Endometrial microvascular endothelial cells (primary cell): ENCODE results near the gene KNDC1. TPM values are rescaled to one million over a fixed set of nuclear protein-coding genes. Genes with fewer than 3 reads are reported as not detected.
"Not testable (repeated sequence)": the region's sequence is repeated elsewhere in the genome, so short reads cannot be mapped to it uniquely, and the experiment has no call there.

ENCODE experiments used
- in situ Hi-C: cut with HindIII; loops from 2 replicates; pipeline ENCODE4 v1.10.0; 2017; ENCODE audit warnings: low sequenced_read_pairs, low pct_unique_long_range_greater_than_20kb; ENCODE audit errors: inconsistent ontology term
- total RNA-seq: library from RNA; depleted of rRNA; stranded (reverse); fragments of >200 nt; gene quantifications from one replicate; pipeline ENCODE4 v1.2.3, GENCODE V29; 2015; ENCODE audit errors: inconsistent ontology term

Gene KNDC1
- total RNA-seq, 1 donor from 2014 or later, result not detected

GRCh38 chr10:133135116-133135465, 24.9 kb upstream of the KNDC1 start:
- in situ Hi-C loops, result no loop called here

DNA sequence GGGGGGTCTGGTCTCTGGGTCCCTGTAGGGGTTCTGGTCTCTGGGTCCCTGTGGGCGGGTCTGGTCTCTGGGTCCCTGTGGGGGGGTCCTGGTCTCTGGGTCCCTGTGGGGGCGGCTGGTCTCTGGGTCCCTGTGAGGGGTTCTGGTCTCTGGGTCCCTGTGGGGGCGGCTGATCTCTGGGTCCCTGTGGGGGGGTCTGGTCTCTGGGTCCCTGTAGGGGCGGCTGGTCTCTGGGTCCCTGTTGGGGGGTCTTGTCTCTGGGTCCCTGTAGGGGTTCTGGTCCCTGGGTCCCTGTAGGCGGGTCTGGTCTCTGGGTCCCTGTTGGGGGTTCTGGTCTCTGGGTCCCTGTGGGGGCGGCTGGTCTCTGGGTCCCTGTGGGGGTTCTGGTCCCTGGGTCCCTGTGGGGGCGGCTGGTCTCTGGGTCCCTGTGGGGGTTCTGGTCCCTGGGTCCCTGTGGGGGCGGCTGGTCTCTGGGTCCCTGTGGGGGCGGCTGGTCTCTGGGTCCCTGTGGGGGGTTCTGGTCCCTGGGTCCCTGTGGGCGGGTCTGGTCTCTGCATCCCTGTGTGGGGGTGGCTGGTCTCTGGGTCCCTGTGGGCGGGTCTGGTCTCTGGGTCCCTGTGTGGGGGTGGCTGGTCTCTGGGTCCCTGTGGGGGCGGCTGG, 22.4 kb upstream of the KNDC1 start:
- in situ Hi-C loops, result not testable (repeated sequence)

DNA sequence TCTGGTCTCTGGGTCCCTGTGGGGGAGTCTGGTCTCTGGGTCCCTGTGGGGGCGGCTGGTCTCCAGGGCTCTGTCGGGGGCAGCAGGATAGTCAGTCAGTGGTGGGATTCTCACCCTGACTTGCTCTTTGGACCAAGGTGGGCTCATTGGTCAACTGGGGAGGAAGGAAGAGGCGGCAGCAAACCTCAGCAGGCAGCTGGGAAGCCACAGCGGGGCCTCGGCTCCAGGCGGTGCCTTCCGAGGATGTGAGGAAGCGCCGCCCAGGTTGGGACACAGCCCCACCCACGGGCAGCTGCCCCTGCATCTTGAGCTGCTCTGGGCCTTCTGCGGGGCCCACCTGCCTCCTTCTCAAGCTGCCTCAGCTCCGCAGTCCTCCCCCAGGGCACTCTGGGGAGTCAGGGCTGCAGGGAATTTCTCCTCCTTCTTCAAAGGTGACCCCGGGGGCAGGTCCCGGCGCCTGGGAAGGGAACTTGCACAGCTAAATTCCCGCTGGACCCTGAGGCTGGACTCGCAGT, 20.4 kb upstream of the KNDC1 start:
- in situ Hi-C loops, result no loop called here

GRCh38 chr10:133140417-133141143, 19.4 kb upstream of the KNDC1 start:
- in situ Hi-C loops, result no loop called here

GRCh38 chr10:133141144-133141957, 18.7 kb upstream of the KNDC1 start:
- in situ Hi-C loops, result no loop called here

DNA sequence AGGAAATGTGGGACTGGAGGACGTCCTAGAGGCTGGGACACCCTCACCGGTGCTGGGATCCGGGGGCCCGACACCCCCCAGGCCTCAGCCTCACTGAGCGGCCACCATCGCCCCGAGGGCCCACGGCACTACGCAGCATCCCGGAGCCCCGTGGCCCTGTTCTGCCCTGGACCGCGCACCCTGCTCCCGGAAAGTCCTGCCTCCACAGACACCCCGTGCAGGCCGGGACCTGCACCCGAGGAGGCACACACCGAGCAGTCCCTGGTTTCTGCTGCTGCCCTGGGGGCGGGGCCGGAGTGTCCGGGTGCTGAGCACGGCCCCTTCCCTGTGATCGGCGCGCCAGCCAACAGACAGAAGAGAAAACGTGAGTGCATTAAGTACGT, 18.1 kb upstream of the KNDC1 start:
- in situ Hi-C loops, result no loop called here

GRCh38 chr10:133142523-133143199, 17.4 kb upstream of the KNDC1 start:
- in situ Hi-C loops, result no loop called here

GRCh38 chr10:133143200-133143533, 16.9 kb upstream of the KNDC1 start:
- in situ Hi-C loops, result no loop called here

GRCh38 chr10:133143546-133143945, 16.5 kb upstream of the KNDC1 start:
- in situ Hi-C loops, result no loop called here

GRCh38 chr10:133144771-133145170, 15.2 kb upstream of the KNDC1 start:
- in situ Hi-C loops, result no loop called here

DNA sequence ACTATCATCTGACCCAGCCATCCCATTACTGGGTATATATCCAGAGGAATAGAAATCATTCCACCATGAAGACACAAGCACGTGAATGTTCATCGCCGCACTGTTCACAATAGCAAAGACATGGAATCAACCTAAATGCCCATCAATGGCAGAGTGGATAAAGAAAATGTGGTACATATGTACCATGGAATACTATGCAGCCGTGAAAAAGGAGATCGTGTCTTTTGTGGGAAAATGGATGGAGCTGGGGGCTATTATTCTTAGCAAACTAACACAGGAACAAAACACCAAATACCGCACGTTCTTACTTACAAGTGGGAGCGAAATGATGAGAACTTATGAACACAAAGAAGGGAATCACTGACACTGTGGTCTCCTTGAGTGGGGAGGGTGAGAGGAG, 9.8 kb upstream of the KNDC1 start:
- in situ Hi-C loops, result loop anchor here (25.0 kb wide), 2 partner anchors 113 to 213 kb away; partner anchors contain the start of gene CFAP46

DNA sequence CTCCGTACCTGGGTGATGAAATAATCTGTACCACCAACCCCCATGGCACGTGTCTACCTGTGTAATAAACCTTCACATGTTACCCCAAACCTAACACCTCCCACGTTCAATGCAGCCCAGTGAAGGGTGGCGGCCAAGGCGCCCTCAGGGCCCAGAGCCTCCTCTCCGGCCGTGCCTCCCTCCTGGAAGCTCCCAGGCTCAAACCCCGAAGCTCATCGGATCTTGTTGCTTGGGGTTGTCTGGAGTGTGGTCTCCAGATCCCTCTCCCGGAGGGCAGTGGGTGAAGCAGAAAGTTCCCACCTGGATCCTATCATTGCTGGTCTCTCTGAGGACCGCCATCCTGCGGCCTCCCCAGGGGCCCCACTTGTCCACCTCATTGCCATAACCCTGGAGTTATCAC, 9.4 kb upstream of the KNDC1 start:
- in situ Hi-C loops, result loop anchor here (25.0 kb wide), 2 partner anchors 113 to 213 kb away; partner anchors contain the start of gene CFAP46

GRCh38 chr10:133151071-133151470, 8.9 kb upstream of the KNDC1 start:
- in situ Hi-C loops, result loop anchor here (25.0 kb wide), 2 partner anchors 114 to 214 kb away; partner anchors contain the start of gene CFAP46

- in situ Hi-C loops, result loop anchor here (25.0 kb wide), 2 partner anchors 114 to 214 kb away; partner anchors contain the start of gene CFAP46
Measured at GRCh38 chr10:133151543-133151972, 8.5 kb upstream of the KNDC1 start.

- in situ Hi-C loops, result loop anchor here (25.0 kb wide), 2 partner anchors 117 to 217 kb away; partner anchors contain the start of gene CFAP46
Measured at GRCh38 chr10:133154411-133154810, 5.6 kb upstream of the KNDC1 start.

DNA sequence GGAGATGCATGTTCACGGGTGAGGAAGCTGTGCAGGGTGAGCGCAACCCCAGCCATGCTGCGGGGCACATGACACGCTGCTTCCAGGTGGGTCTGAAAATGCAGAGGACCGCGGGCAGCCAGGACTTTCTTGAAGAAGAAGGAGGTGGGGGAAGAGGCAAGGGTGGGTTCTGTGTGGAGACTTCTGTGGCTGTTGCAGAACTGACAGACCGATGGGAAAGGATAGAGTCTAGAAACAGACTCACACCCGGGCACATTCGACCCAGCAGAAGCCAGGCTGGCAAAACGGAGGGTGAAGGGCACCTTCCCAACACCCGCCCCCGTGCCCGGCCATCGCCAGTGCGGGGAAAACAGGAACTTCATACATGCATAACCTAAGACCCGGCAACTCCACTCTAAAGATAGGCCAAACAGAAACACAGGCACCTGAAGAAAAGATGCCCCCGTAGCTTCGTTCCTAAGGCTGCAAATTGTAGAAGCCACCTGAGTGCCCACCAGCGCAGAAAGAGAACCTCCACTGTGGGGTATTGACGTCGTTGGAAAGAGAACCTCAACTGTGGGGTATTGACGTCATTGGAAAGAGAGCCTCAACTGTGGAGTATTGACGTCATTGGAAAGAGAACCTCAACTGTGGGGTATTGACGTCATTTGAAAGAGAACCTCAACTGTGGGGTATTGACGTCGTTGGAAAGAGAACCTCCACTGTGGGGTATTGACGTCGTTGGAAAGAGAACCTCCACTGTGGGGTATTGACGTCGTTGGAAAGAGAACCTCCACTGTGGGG, 4.8 kb upstream of the KNDC1 start:
- in situ Hi-C loops, result loop anchor here (25.0 kb wide), 2 partner anchors 118 to 218 kb away; partner anchors contain the start of gene CFAP46

GRCh38 chr10:133156674-133157579, 3.1 kb upstream of the KNDC1 start:
- in situ Hi-C loops, result loop anchor here (25.0 kb wide), 2 partner anchors 120 to 220 kb away; partner anchors contain the start of gene CFAP46
